Fibroblast of lung (primary cell): ENCODE measurements around the gene GRAP2. TPM values are rescaled to one million over a fixed set of nuclear protein-coding genes. Genes with fewer than 3 reads are reported as not detected.
"Not testable (repeated sequence)": the region's sequence is repeated elsewhere in the genome, so short reads cannot be mapped to it uniquely, and the experiment has no call there.

Experiments
- DNase-seq, 2 donors: peaks; one replicate each; pipeline versions ENCODE4 v3.0.0 to v3.0.0-alpha.2; 2010; ENCODE audit warnings: low read depth in 2 of 2
- H2AFZ ChIP-seq: 2 replicates; pipeline ENCODE4 v1.5.1; 2012; ENCODE audit warnings: low read length, control low read depth, inconsistent platforms
- H3K27ac ChIP-seq: 2 replicates; pipeline ENCODE4 v1.5.1; 2011; ENCODE audit warnings: low read length, control low read depth; ENCODE audit not compliant: insufficient read depth
- H3K27me3 ChIP-seq: 2 replicates; pipeline ENCODE4 v1.5.1; 2011; ENCODE audit warnings: mild to moderate bottlenecking, low read length; ENCODE audit not compliant: control insufficient read depth, insufficient read depth
- H3K36me3 ChIP-seq: 2 replicates; pipeline ENCODE4 v1.5.1; 2011; ENCODE audit warnings: low read length; ENCODE audit not compliant: control insufficient read depth, insufficient read depth
- H3K4me1 ChIP-seq: 2 replicates; pipeline ENCODE4 v1.5.1; 2011; ENCODE audit warnings: low read length; ENCODE audit not compliant: control insufficient read depth, insufficient read depth; ENCODE audit errors: extremely low read depth
- H3K4me2 ChIP-seq: 2 replicates; pipeline ENCODE4 v1.5.1; 2011; ENCODE audit warnings: low read length, control low read depth; ENCODE audit not compliant: insufficient read depth; ENCODE audit errors: extremely low read depth
- H3K4me3 ChIP-seq, 4 experiments: fragments of 200-600 bp in 1 of 4; sonication (generic) in 1 of 4; replicated peaks in 1 of 4; 2 replicates each; pipeline ENCODE4 v1.5.1; 2011 to 2016; ENCODE audit warnings: low read length in 4 of 4, low read depth in 3 of 4, mild to moderate bottlenecking in 3 of 4, control low read depth in 2 of 4, inconsistent platforms in 1 of 4, mixed read lengths in 1 of 4; ENCODE audit not compliant: insufficient read depth in 1 of 4; ENCODE audit errors: control extremely low read depth in 1 of 4
- H3K79me2 ChIP-seq: 2 replicates; pipeline ENCODE4 v1.5.1; 2012; ENCODE audit warnings: mild to moderate bottlenecking, low read length, inconsistent platforms; ENCODE audit not compliant: control insufficient read depth, insufficient read depth
- H3K9ac ChIP-seq: 2 replicates; pipeline ENCODE4 v1.5.1; 2011; ENCODE audit warnings: mild to moderate bottlenecking, low read length, control low read depth; ENCODE audit not compliant: insufficient read depth
- H3K9me3 ChIP-seq: 2 replicates; pipeline ENCODE4 v1.5.1; 2012; ENCODE audit warnings: low read depth, low read length; ENCODE audit not compliant: control insufficient read depth, insufficient read depth
- H4K20me1 ChIP-seq: 2 replicates; pipeline ENCODE4 v1.5.1; 2011; ENCODE audit warnings: low read length; ENCODE audit not compliant: control insufficient read depth, insufficient read depth; ENCODE audit errors: extremely low read depth
- EZH2 ChIP-seq: IDR thresholded peaks from 2 replicates; pipeline ENCODE4 v1.5.1; 2012; ENCODE audit warnings: low read length, control low read depth, mild to moderate bottlenecking; ENCODE audit errors: missing control alignments
- polyA plus RNA-seq, 2 donors: library from polyadenylated mRNA; depleted of rRNA in 1 of 2; stranded (reverse) in 1 of 2; unstranded in 1 of 2; fragments of >200 nt; gene quantifications; 2 replicates each; pipeline ENCODE4 v1.2.1, GENCODE V29; 2011 to 2012; ENCODE audit warnings: missing spikeins in 1 of 2
- total RNA-seq: library from RNA; depleted of rRNA; stranded (reverse); fragments of >200 nt; gene quantifications from 2 replicates; pipeline ENCODE4 v1.2.1, GENCODE V29; 2014
- TF ChIP-seq, protein P1 (sequence below), 2 donors: IDR thresholded peaks in 1 of 2; conservative IDR thresholded peaks in 1 of 2; 1 replicate in 1 of 2; 2 replicates in 1 of 2; pipeline ENCODE4 v1.5.1; 2011 to 2012; ENCODE audit warnings: low read length in 2 of 2, control low read depth in 1 of 2, inconsistent platforms in 1 of 2, low read depth in 1 of 2, mild to moderate bottlenecking in 1 of 2

The GRAP2 gene
- total and polyA plus RNA-seq, 2 donors (not counting 1 experiment from before 2014, with no cell fraction given), result not detected

DNA sequence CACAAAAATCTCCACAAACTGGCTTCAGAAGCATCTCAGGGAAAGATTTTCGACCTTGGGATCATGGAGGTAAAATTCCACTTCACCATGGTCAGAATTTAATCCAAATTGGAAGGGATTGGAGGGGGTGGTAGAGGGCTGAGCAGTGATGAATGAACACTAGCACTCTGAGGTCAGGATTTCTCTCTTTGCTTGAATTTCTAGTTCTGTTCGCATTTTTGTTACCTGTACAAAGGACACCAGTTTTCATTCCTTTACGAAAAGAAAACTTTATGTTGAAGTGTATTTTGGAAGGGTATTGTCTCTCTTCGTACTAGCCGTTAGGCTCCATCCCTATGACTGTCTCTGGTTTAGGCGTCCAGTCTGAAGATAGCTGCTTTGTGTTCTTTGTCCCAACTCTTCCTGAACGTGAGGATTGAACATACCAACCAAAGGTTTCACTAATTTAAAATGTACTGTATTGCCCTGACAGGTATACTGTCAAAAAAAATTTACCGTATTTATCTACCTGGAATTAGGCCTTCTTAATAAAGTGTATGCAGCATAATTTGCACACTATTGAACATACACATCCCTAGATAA, 772 bp downstream of the GRAP2 start:
- peaks cover 6% of the 10 kb centered on the region for H3K27me3 ChIP-seq
- TF ChIP-seq EZH2, result no peak
- TF ChIP-seq, protein P1, sequence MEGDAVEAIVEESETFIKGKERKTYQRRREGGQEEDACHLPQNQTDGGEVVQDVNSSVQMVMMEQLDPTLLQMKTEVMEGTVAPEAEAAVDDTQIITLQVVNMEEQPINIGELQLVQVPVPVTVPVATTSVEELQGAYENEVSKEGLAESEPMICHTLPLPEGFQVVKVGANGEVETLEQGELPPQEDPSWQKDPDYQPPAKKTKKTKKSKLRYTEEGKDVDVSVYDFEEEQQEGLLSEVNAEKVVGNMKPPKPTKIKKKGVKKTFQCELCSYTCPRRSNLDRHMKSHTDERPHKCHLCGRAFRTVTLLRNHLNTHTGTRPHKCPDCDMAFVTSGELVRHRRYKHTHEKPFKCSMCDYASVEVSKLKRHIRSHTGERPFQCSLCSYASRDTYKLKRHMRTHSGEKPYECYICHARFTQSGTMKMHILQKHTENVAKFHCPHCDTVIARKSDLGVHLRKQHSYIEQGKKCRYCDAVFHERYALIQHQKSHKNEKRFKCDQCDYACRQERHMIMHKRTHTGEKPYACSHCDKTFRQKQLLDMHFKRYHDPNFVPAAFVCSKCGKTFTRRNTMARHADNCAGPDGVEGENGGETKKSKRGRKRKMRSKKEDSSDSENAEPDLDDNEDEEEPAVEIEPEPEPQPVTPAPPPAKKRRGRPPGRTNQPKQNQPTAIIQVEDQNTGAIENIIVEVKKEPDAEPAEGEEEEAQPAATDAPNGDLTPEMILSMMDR (conservative IDR thresholded peaks at IDR 0.05 in 1 of 2, IDR thresholded peaks at IDR 0.05 in 1 of 2; ENCODE audit: low read depth in 1 of 2, low read length in 2 of 2), result no peak
- no peak overlapping the region for H3K4me3 ChIP-seq
- H3K4me1 ChIP-seq, result no peaks in the 10 kb centered on the region
- H3K79me2 ChIP-seq, result no peaks in the 10 kb centered on the region
- no peak for DNase-seq
- no peak overlapping the region for H3K9ac ChIP-seq
- H3K9me3 ChIP-seq, result no peaks in the 10 kb centered on the region
- H3K27ac ChIP-seq, result no peak overlapping the region
- H3K4me2 ChIP-seq, result no peak overlapping the region
- no peak overlapping the region for H2AFZ ChIP-seq
- H3K36me3 ChIP-seq, result no peaks in the 10 kb centered on the region
- no peaks in the 10 kb centered on the region for H4K20me1 ChIP-seq

DNA sequence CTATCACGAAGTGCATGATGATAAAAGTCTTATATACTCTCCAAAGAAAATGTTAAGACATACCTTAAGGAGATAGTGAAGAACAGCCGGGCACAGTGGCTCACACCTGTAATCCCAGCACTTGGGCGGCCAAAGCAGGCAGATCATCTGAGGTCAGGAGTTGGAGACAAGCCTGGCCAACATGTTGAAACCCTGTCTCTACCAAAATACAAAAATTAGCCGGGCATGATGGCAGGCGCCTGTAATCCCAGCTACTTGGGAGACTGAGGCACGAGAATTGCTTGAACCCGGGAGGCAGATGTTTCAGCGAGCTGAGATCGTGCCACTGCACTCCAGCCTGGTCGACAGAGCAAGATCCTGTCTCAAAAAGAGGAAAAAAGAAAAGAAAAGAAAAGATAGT, 3.1 kb downstream of the GRAP2 start:
- not testable (repeated sequence) for H2AFZ ChIP-seq, H3K4me2 ChIP-seq, H3K9ac ChIP-seq, H3K36me3 ChIP-seq, H4K20me1 ChIP-seq, H3K27me3 ChIP-seq, DNase-seq, H3K79me2 ChIP-seq, H3K27ac ChIP-seq, H3K4me3 ChIP-seq, H3K4me1 ChIP-seq, H3K9me3 ChIP-seq

DNA sequence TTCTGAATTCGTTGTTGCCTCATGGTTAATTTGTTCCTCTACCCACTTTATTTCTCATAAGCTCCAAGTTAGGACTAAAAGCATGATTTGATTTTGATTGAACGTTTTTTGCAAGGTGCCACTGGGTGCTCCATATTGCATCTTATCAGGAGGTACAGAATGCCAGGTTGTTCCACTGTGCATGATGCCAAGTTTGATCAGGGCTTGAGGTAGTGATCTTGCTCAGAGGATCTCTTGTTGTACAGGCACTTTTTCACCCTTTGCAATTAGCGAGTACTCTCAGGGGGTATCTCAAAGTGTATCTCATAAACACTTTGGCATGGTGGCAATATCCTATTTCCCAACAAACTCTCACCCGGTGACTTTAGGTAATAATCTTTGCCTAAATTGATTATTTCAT, 4.0 kb downstream of the GRAP2 start:
- Histone ChIP-seq H3K79me2 (no peaks in the 10 kb centered on the region), H3K4me1 (no peaks in the 10 kb centered on the region), H3K27ac (no peak overlapping the region), H2AFZ (no peak overlapping the region), H3K9ac (no peak overlapping the region), H3K27me3 (no peaks in the 10 kb centered on the region), H3K36me3 (no peaks in the 10 kb centered on the region), H3K4me3 (no peak overlapping the region), H4K20me1 (no peaks in the 10 kb centered on the region), H3K9me3 (no peaks in the 10 kb centered on the region), H3K4me2 (no peak overlapping the region)
- TF ChIP-seq EZH2, result no peak
- TF ChIP-seq, protein P1 (conservative IDR thresholded peaks at IDR 0.05 in 1 of 2, IDR thresholded peaks at IDR 0.05 in 1 of 2; ENCODE audit: low read depth in 1 of 2, low read length in 2 of 2), result no peak
- DNase-seq, result no peak
